Lower lobe of right lung (tissue), 2 donors: ENCODE measurements around the gene RNASE3. TPM values are rescaled to one million over a fixed set of nuclear protein-coding genes. Genes with fewer than 3 reads are reported as not detected.
A peak's percentile ranks its signal among the peaks of the same experiment; 100 is the strongest.
"Not testable (repeated sequence)": the region's sequence is repeated elsewhere in the genome, so short reads cannot be mapped to it uniquely, and the experiment has no call there.

Experiments used
- ATAC-seq, 2 donors: fragments of 200-7000 bp; cut with Tn5 transposase; one replicate each; pipeline ENCODE4 v1.9.1; 2020 to 2022; ENCODE audit warnings: mild to moderate bottlenecking in 2 of 2, moderate library complexity in 2 of 2
- DNase-seq: peaks from one replicate; pipeline ENCODE4 v3.0.0-alpha.2; 2020
- H3K27ac ChIP-seq: fragments of 200-600 bp; one replicate; pipeline ENCODE4 v1.8.0; 2022
- H3K27me3 ChIP-seq: fragments of 200-600 bp; one replicate; pipeline ENCODE4 v1.8.0; 2022; ENCODE audit warnings: low read depth
- H3K36me3 ChIP-seq: fragments of 200-600 bp; one replicate; pipeline ENCODE4 v1.8.0; 2022; ENCODE audit warnings: mild to moderate bottlenecking
- H3K4me1 ChIP-seq: fragments of 200-600 bp; one replicate; pipeline ENCODE4 v1.8.0; 2022
- H3K4me3 ChIP-seq: fragments of 200-600 bp; one replicate; pipeline ENCODE4 v1.8.0; 2022; ENCODE audit warnings: mild to moderate bottlenecking
- H3K9me3 ChIP-seq: fragments of 200-600 bp; one replicate; pipeline ENCODE4 v1.8.0; 2022
- CTCF ChIP-seq: fragments of 200-600 bp; IDR thresholded peaks from one replicate; pipeline ENCODE4 v1.8.0; 2022; ENCODE audit warnings: antibody characterized with exemption, mild to moderate bottlenecking
- intact Hi-C: fragments of 100-400 bp; cut with DNase I; formaldehyde crosslinking; loops from one replicate; pipeline ENCODE4 v1.11.0; 2022
- total RNA-seq: library from RNA; stranded (reverse); fragmentation: NEBNext Ultra II Directional; extraction: Animal tissue kit (Norgen Biotek cat#: 25700); gene quantifications from one replicate; pipeline ENCODE4 v1.2.1, GENCODE V29; 2021
- donor health status: DM: no; HTN: yes; CAD: no; lungs with severe emphysema.

The RNASE3 gene
- total RNA-seq, 1 donor from 2014 or later: not detected

DNA sequence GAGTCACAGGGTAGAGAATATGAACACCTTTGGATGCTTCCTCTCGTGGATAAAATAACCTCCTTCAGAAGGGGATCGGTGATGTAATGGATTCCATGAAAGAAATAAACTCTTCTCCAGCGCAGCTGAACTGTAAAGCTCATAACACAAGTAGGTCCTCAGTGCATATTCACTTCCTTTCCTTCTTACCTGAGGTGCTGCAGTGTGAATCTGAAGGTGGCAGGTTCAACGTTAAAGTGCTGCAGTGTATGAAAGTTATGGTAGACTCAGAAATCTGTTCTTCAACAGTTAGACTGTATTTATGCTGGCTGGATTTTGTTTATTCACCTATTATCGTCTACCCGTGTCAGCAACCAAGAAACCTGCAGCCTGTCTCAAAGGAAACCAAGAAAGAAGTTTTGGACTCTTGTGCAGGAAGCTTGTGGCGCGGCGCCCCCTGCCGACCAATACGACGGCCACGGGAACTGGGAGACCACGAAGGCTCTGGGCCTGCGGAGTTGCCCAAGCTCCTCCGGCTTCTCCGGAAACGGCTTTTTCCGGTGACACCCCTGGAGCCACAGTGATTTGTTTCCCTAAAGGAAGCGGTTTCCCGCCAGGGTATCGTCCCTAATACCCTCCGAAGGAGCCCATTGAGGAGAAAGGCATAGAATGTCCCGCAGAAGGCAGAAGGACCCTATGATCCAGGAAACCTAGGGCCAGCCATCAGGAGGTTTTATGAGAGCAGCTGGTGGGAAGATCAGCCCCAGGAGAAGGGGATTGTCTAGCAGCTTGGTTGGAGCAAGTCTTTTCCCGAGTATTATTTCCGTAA is 17.6 kb upstream of the RNASE3 start:
- H3K4me1 ChIP-seq: peaks cover 9% of the 10 kb centered on the region

GRCh38 chr14:20877016-20877415 is 14.2 kb upstream of the RNASE3 start:
- H3K4me3 ChIP-seq: no peak overlapping the region
- H3K9me3 ChIP-seq: no peaks in the 10 kb centered on the region
- peaks cover 9% of the 10 kb centered on the region for H3K4me1 ChIP-seq
- no peak for TF ChIP-seq CTCF
- no peak overlapping the region for H3K27ac ChIP-seq
- DNase-seq (no peak), ATAC-seq (no peak)
- no peaks in the 10 kb centered on the region for H3K36me3 ChIP-seq
- no peaks in the 10 kb centered on the region for H3K27me3 ChIP-seq
- intact Hi-C loops: no loop called here

More for the DNA sequence above, 17.6 kb upstream of the RNASE3 start:
- intact Hi-C loops: no loop called here
- Histone ChIP-seq H3K27ac (no peak overlapping the region), H3K36me3 (no peaks in the 10 kb centered on the region), H3K27me3 (no peaks in the 10 kb centered on the region), H3K4me3 (peak overlapping the region; percentile 34), H3K9me3 (no peaks in the 10 kb centered on the region)
- peak; percentile 92 for TF ChIP-seq CTCF
- DNase-seq: peak; percentile 93
- ATAC-seq: peak; percentile 95 to 96

- no peaks in the 10 kb centered on the region for H3K9me3 ChIP-seq
- no peaks in the 10 kb centered on the region for H3K36me3 ChIP-seq
- intact Hi-C loops: no loop called here
- H3K4me1 ChIP-seq: peaks cover 3% of the 10 kb centered on the region
- H3K4me3 ChIP-seq: no peak overlapping the region
- no peak overlapping the region for H3K27ac ChIP-seq
- DNase-seq: no peak
- H3K27me3 ChIP-seq: no peaks in the 10 kb centered on the region
- no peak for ATAC-seq
- TF ChIP-seq CTCF: no peak
These were observed 12.5 kb upstream of the RNASE3 start for GRCh38 chr14:20878695-20879094.

DNA sequence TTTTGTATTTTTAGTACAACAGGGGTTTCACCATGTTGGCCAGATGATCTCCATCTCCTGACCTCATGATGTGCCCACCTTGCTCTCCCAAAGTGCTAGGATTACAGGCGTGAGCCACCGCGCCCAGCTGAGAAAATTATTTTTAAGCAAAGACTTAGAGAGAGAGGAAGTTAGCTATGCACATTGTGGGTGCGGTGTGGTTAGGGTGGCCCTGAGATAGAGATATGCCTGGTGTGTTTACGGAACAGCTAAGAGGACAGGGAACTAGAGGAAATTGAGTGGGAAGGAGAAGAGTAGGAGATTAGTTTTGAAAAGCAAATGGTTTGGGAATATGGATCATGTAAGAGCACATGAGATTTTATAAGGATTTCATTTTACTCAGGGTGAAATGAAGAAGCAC is 10.0 kb upstream of the RNASE3 start:
- H3K4me3 ChIP-seq, H3K27me3 ChIP-seq, H3K9me3 ChIP-seq, H3K36me3 ChIP-seq, H3K4me1 ChIP-seq, intact Hi-C loops, DNase-seq, H3K27ac ChIP-seq: not testable (repeated sequence)
- peak; percentile 48 to 64 for ATAC-seq

GRCh38 chr14:20882787-20883186 is 8.4 kb upstream of the RNASE3 start:
- ATAC-seq, H3K4me3 ChIP-seq, H3K27ac ChIP-seq, H3K4me1 ChIP-seq, H3K36me3 ChIP-seq, H3K9me3 ChIP-seq, H3K27me3 ChIP-seq, DNase-seq, intact Hi-C loops: not testable (repeated sequence)

- ATAC-seq, H3K36me3 ChIP-seq, H3K4me1 ChIP-seq, intact Hi-C loops, H3K4me3 ChIP-seq, H3K9me3 ChIP-seq, DNase-seq, H3K27ac ChIP-seq, H3K27me3 ChIP-seq: not testable (repeated sequence)
These were observed 2.8 kb upstream of the RNASE3 start for GRCh38 chr14:20888411-20888810.

- H3K4me3 ChIP-seq, H3K9me3 ChIP-seq, DNase-seq, H3K27ac ChIP-seq, ATAC-seq, H3K4me1 ChIP-seq, H3K27me3 ChIP-seq, intact Hi-C loops, H3K36me3 ChIP-seq: not testable (repeated sequence)
These were observed 4.1 kb downstream of the RNASE3 start for GRCh38 chr14:20895322-20895721.
